GM21528 (cell line): ENCODE results near the gene TAF4B.
A peak's percentile ranks its signal among the peaks of the same experiment; 100 is the strongest.
"Not testable (repeated sequence)": the region's sequence is repeated elsewhere in the genome, so short reads cannot be mapped to it uniquely, and the experiment has no call there.

Experiments used
- ATAC-seq: cut with Tn5 transposase; IDR thresholded peaks from one replicate; pipeline ENCODE4 v1.9.1; 2021; ENCODE audit warnings: mild to moderate bottlenecking, moderate library complexity; ENCODE audit not compliant: unreplicated experiment, low FRiP score

TAF4B gene

DNA sequence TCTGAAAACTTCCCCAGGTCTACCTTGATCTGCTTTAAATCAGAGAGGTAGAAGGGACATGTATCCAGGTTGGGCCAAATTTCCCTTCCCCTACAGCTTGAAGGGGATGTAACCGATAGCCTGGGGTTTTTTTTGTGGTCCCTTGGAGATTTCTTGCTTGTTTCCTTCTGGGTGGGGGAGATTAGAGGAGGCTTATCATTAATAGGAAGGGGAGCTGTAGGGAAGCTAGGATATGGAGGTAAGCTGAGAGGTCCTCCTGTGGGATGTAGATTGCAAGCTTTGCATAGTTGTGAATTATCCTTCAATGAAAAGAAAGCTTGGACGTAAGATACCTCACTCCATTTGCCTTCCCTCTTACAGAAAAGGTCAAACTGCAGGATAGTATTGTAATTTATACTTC, 11.1 kb downstream of the TAF4B start:
- not testable (repeated sequence) for ATAC-seq

DNA sequence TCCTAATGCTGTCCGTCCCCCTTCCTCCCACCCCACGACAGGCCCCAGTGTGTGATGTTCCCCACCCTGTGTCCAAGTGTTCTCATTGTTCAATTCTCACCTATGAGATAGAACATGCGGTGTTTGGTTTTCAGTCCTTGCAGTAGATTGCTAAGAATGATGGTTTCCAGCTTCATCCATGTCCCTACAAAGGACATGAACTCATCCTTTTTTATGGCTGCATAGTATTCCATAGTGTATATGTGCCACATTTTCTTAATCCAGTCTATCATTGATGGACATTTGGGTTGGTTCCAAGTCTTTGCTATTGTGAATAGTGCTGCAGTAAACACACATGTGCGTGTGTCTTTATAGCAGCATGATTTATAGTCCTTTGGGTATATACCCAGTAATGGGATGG, 12.5 kb downstream of the TAF4B start:
- ATAC-seq: not testable (repeated sequence)

DNA sequence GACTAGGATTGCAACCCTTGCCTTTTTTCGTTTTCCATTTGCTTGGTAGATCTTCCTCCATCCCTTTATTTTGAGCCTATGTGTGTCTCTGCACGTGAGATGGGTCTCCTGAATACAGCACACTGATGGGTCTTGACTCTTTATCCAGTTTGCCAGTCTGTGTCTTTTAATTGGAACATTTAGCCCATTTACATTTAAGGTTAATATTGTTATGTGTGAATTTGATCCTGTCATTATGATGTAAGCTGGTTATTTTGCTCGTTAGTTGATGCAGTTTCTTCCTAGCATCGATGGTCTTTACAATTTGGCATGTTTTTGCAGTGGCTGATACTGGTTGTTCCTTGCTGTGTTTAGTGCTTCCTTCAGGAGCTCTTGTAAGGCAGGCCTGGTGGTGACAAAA, 16.1 kb downstream of the TAF4B start:
- ATAC-seq: not testable (repeated sequence)

DNA sequence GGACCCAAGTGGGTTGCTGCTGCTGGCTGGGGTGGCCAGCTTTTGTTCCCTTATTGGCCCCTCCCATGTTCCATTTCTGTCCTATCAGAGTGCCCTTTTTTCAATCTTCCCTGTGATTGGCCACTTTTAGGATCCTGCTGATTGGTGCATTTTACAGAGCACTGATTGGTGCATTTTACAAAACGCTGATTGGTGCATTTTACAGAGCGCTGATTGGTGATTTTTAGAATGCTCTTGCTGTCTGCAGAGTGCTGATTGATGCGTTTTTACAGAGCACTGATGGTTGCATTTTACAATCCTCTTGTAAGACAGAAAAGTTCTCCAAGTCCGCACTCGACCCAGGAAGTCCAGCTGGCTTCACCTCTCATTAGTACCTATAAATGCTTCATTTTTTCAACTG, 19.2 kb downstream of the TAF4B start:
- ATAC-seq: not testable (repeated sequence)

GRCh38 chr18:26252411-26252810, 26.2 kb downstream of the TAF4B start:
- ATAC-seq: no peak

GRCh38 chr18:26254808-26255207, 28.6 kb downstream of the TAF4B start:
- not testable (repeated sequence) for ATAC-seq

DNA sequence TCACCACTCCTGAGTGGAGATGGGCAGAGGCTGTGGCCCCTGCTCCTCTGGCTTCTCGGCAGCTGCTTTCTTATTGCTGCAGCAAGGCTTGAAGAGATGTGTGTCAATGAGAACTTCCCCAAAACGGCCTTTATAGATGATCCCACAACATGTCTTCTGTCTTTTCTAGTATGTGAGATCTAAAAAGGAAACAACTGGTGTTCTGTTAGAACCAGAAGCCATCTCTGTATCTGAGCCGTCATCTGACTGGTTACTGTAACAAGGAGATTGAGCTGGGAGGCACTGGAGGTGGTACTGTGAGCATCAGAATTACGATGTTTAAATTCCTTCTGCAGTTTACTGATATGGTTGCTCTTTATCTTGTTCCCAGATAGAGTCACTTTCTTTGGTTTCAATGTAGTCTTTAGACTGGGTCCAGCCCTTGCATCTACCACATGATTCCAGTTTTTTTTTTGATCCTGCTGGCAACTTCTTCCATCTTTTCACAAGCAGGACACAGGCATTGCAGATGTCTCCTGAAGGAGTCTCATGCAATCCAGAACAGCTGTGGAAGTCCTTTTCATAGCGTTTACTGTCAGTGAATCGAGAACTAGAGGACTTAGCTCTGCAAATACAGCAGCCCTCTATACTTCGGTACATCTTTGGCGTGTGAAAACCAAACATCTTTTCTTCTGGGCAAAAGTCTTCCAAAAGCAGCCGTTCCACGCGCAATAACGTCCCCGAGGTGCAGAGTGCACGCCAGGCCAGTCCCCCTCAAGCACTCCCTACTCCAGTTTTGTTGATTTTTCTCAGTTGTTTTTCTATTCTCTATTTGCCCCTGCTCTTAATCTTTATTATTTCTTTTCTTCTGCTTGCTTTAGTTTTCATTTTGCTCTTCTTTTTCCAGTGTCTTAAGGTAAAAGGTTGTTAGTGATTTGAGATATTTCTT, 29.7 kb downstream of the TAF4B start:
- peak; percentile 53 for ATAC-seq

- no peak for ATAC-seq
These were observed 32.5 kb downstream of the TAF4B start for GRCh38 chr18:26258711-26259110.

- not testable (repeated sequence) for ATAC-seq
These were observed 33.2 kb downstream of the TAF4B start for GRCh38 chr18:26259416-26259815.

- ATAC-seq: no peak
These were observed 35.9 kb downstream of the TAF4B start for GRCh38 chr18:26262156-26262555.

DNA sequence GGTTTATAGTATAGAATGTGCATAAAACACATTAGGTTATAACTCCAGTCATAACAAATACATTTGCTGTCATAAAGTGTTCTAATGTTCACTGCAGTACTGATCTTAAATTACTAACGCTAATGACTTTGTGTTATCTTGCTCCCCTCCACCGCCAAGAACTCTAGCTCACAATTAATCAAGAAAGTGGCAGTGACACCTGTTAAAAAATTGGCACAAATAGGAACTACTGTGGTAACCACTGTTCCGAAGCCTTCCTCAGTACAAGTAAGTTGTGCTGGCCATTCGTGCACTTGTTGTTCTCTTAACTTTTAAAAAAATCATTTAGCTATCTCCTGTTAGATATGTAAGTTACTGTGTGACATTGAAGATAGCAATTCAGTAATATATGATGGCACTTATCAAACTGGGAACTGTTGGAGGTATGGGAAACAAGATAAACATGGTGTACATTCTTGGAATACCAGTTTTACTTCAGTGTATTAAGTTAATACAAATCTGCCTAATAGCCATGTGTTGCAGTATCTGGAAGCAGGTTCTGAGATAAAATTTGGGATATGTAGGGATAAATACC, 41.2 kb downstream of the TAF4B start:
- ATAC-seq: no peak

DNA sequence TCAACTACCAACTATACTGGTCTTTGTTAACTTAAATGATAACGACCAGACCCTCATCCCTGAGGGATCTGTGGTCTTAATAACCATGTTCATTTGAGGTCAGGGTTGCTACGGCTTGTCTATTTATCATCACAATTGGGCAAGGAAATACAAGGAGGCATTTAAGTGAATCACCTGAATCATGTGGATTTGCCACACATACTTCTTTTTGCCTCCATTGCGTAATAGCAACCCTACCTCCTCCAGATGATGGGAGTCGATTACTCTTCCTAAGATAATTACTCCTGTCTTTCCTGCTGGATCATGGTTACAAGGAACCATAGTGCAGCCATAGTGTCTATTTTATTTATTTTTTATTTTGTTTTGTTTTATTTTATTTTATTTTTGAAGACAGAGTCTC, 42.2 kb downstream of the TAF4B start:
- ATAC-seq: no peak

GRCh38 chr18:26271917-26272549, 45.8 kb downstream of the TAF4B start:
- ATAC-seq: no peak

DNA sequence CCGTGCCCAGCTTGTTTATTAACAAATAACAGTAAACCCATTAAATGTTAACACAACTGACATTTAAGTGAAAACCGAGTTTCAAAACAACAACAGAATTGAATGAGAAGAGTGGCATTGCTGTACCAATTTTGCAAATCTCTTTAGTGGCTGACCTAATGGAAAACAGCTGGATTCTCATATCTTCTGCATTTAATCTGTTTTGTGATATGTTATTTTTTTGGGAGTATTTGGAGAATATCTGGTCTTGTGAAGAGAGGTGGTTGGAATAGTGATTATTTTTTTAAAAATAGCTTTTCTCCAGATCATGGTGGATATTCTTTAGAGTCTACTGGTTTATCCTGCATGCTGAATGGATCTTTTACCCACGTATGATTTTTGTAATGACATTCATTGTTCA, 51.1 kb downstream of the TAF4B start:
- no peak for ATAC-seq

- no peak for ATAC-seq
These were observed 53.2 kb downstream of the TAF4B start for GRCh38 chr18:26279428-26279827.

GRCh38 chr18:26286008-26286407, 59.8 kb downstream of the TAF4B start:
- no peak for ATAC-seq

GRCh38 chr18:26287644-26288043, 61.4 kb downstream of the TAF4B start:
- ATAC-seq: no peak

DNA sequence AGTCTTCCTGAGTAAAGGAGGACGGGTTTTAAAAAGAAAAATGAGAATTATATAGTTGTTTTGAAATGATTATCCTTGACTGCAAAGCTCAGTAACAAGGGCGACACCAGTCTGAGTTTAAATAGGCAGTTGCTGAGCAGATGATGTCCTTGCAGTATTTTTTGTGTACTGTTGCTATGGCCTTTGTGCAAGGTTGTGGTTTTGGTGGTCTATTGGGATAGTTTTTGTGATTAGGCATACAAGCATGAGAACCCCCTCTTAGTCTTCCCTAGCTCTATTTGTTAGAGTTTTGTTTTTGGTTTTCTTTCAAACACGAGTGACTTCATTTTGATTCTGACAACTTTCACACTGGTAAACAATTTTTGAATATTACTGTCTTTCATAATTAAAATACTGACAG, 64.1 kb downstream of the TAF4B start:
- ATAC-seq: no peak

DNA sequence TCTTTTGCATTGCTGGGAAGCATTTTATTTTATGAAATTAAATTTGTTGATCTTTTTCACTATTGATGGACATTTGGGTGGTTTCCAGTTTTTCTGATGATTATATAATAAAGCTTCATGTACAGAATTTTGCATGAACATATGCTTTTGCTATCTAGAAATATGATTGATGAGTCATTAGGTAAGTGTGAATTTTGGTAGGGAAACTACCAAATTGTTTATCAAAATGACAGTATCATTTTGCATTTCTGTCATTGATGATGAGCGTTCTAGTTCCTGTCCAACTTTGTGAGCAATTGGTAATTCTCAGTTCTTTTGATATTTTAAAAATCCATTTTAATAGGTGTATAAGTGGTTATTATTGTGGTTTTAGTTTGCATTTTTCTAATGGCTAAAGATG, 67.7 kb downstream of the TAF4B start:
- no peak for ATAC-seq

- ATAC-seq: no peak
These were observed 71.9 kb downstream of the TAF4B start for GRCh38 chr18:26298107-26298506.

GRCh38 chr18:26301681-26302080, 75.4 kb downstream of the TAF4B start:
- ATAC-seq: no peak
